Upper lobe of right lung (tissue), 1 donor: ENCODE results near the gene SMAD7. TPM values are rescaled to one million over a fixed set of nuclear protein-coding genes. Genes with fewer than 3 reads are reported as not detected.

Experiments used
- ATAC-seq: fragments of 200-7000 bp; cut with Tn5 transposase; one replicate; pipeline ENCODE4 v1.9.1; 2020; ENCODE audit warnings: mild to moderate bottlenecking, moderate library complexity
- DNase-seq: peaks from one replicate; pipeline ENCODE4 v3.0.0-alpha.2; 2020
- H3K27ac ChIP-seq: fragments of 200-600 bp; one replicate; pipeline ENCODE4 v1.8.0; 2022
- H3K27me3 ChIP-seq: fragments of 200-600 bp; one replicate; pipeline ENCODE4 v1.8.0; 2022; ENCODE audit warnings: mild to moderate bottlenecking
- H3K36me3 ChIP-seq: fragments of 200-600 bp; one replicate; pipeline ENCODE4 v1.8.0; 2022
- H3K4me1 ChIP-seq: fragments of 200-600 bp; one replicate; pipeline ENCODE4 v1.8.0; 2022
- H3K4me3 ChIP-seq: fragments of 200-600 bp; one replicate; pipeline ENCODE4 v1.8.0; 2022; ENCODE audit warnings: mild to moderate bottlenecking
- H3K9me3 ChIP-seq: fragments of 200-600 bp; one replicate; pipeline ENCODE4 v1.8.0; 2022
- CTCF ChIP-seq: fragments of 200-600 bp; IDR thresholded peaks from one replicate; pipeline ENCODE4 v1.8.0; 2022; ENCODE audit warnings: antibody characterized with exemption
- intact Hi-C: fragments of 100-400 bp; cut with DNase I; formaldehyde crosslinking; loops from one replicate; pipeline ENCODE4 v1.11.0; 2022
- total RNA-seq: library from RNA; stranded (reverse); fragmentation: NEBNext Ultra II Directional; extraction: Animal tissue kit (Norgen Biotek cat#: 25700); gene quantifications from one replicate; pipeline ENCODE4 v1.2.1, GENCODE V29; 2021
- donor health status: DM: no; HTN: yes; CAD: no; lungs with severe emphysema.

Gene SMAD7
- total RNA-seq, 1 donor from 2014 or later = 68.9 TPM

GRCh38 chr18:48902023-48902855 lies 48.5 kb downstream of the SMAD7 start:
- Histone ChIP-seq H3K4me3 (no peak overlapping the region), H3K9me3 (no peaks in the 10 kb centered on the region), H3K4me1 (peaks cover 24% of the 10 kb centered on the region), H3K27ac (peak overlapping the region; percentile 76), H3K27me3 (no peaks in the 10 kb centered on the region), H3K36me3 (no peaks in the 10 kb centered on the region)
- intact Hi-C loops = no loop called here
- ATAC-seq (peak; percentile 91), DNase-seq (peak; percentile 92)
- no peak for TF ChIP-seq CTCF

- Histone ChIP-seq H3K9me3 (no peaks in the 10 kb centered on the region), H3K27me3 (no peaks in the 10 kb centered on the region), H3K4me1 (peaks cover 27% of the 10 kb centered on the region), H3K36me3 (no peaks in the 10 kb centered on the region), H3K4me3 (no peak overlapping the region), H3K27ac (peak overlapping the region; percentile 76)
- no peak for ATAC-seq
- DNase-seq = no peak
- no peak for TF ChIP-seq CTCF
- intact Hi-C loops = no loop called here
These were observed 49.4 kb downstream of the SMAD7 start for GRCh38 chr18:48901145-48902022.

- Histone ChIP-seq H3K27ac (no peak overlapping the region), H3K27me3 (no peaks in the 10 kb centered on the region), H3K36me3 (no peaks in the 10 kb centered on the region), H3K9me3 (no peaks in the 10 kb centered on the region), H3K4me1 (peaks cover 27% of the 10 kb centered on the region), H3K4me3 (no peak overlapping the region)
- no peak for TF ChIP-seq CTCF
- ATAC-seq (no peak), DNase-seq (no peak)
- intact Hi-C loops = no loop called here
These were observed 50.3 kb downstream of the SMAD7 start for GRCh38 chr18:48900469-48900868.

GRCh38 chr18:48899558-48900174 lies 51.1 kb downstream of the SMAD7 start:
- no peak overlapping the region for H3K27ac ChIP-seq
- DNase-seq = no peak
- no peak for TF ChIP-seq CTCF
- no peak overlapping the region for H3K4me3 ChIP-seq
- H3K27me3 ChIP-seq = no peaks in the 10 kb centered on the region
- H3K9me3 ChIP-seq = no peaks in the 10 kb centered on the region
- intact Hi-C loops = no loop called here
- ATAC-seq = no peak
- H3K36me3 ChIP-seq = no peaks in the 10 kb centered on the region
- peaks cover 27% of the 10 kb centered on the region for H3K4me1 ChIP-seq

- Histone ChIP-seq H3K36me3 (no peaks in the 10 kb centered on the region), H3K9me3 (no peaks in the 10 kb centered on the region), H3K27ac (no peak overlapping the region), H3K4me3 (no peak overlapping the region), H3K4me1 (peaks cover 27% of the 10 kb centered on the region), H3K27me3 (no peaks in the 10 kb centered on the region)
- intact Hi-C loops = no loop called here
- ATAC-seq (no peak), DNase-seq (no peak)
- no peak for TF ChIP-seq CTCF
These were observed 52.2 kb downstream of the SMAD7 start for GRCh38 chr18:48898521-48898920.
